Islet precursor cell (in vitro differentiated cells): ENCODE measurements around the gene ID2.

ENCODE experiments used
- DNase-seq: peaks from one replicate; pipeline ENCODE4 v3.0.0-alpha.2; 2018

ID2 gene

DNA sequence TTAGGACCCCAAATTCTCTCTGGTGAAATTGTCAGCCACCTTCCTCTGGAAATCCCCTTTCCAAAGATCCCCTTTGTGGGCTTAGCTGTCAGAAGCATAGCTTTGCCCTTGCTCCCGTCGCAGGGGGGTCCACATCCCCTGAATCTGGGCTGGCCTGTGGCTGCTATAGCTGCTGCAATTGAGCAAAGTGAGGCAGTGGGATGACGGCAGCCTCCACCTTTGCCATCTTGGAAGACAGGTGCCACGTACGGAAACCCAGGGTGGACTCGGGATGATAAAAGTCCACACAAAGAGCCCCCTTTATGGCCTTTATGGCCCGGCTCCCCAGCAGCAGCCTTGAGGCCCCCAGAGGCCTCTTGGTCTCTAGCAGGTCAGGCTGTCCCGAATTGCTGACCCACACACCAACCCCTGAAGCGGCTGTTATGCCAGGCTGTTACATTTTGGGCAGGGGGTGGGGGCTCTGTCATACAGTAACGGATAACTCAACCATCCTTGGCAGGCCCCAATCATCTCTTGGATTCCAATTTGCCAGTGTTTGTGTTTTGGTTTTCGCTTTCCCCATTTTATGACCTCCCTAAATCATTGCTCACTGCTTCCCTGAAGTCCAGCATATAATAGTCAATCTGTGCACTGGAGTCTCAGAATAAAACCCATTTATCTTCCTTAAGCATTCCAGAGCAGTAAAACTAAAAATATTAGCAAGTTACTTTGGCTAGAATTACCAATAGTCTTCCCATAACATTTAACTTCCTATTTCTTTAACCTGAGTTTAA lies 33.2 kb upstream of the ID2 start:
- DNase-seq = no peak

DNA sequence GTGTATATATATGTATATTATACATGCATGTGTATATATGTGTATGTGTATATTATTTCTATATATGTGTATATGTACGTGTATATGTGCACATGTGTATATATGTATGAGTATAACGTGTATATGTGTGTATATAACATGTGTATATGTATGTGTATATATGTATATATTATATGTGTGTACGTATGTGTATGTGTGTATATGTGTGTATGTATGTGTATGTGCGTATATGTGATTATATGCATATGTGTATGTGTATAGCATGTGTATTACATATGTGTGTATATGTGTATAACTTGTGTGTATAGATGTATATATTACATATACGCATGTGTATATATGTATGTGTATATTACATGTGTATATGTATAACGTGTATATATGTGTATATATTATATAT lies 32.1 kb upstream of the ID2 start:
- DNase-seq = no peak

DNA sequence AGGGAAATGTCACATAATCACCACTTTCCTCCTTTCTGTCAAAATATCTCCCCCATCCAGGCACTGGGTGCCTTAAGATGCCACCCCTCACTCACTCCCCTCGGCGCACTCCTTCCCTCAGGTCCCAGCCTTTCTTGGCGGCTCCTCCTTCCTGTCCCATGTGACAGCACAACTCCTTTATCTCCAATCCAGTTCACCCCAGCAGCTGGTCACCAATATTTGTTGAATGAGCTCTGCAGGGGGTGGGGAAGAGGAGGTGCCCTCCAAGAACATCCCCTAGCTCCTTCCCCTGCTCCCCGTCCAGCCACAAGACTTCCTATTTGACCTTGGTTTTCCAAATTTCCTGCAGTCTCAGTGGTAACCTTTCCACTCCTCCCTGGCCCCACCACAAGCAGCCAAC lies 31.6 kb upstream of the ID2 start:
- peak; percentile 34 for DNase-seq

DNA sequence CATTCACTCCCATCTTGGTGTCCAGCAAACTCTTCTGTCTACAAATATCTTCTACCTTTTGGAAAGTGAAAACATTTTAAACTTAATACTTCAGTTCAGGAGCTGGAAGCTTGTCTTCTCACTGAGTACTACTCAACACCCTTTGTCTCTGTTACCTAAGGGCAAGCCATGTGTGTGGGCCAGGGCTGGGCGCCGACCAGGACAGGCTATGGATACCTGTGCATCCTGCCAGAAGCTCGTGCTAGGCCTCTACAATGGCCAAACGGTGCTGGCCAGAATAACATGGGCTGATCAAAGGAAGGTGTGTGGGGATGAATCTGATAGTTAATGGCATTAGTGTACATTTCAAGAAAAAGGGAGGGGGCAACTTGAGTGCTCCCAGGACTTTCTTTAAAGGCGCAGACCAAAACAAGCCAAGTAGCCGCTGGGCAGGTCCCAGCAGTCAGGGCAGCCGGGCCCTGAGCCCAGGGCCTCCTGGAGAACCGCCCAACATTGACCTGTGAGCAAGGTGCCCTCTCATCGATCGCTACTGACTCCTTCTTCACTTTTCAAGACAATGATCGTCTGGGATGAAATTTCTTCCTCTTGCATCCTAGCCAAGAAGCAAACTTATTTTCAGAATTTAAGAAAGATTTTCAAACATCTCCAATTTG lies 29.0 kb upstream of the ID2 start:
- peak; percentile 44 for DNase-seq

DNA sequence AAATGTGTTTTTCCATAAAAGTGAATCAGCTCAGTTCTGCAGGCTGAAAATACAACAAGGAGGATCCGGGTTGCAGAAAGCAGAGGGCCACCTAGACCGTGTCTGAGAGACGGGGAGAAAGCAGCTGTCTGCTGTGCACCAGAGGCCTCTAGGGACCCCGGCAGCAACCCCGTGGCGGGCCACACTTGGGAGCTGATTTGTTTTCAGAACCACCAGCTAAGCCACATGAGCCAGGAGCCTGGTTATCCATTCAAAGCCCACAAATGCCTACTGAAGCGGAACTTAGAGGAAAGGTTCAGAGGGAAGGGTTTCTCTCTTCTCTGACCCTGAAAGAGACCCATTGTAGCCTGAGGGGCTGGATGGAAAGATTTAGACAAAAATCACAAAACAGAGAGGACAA lies 28.4 kb upstream of the ID2 start:
- DNase-seq = peak; percentile 45

DNA sequence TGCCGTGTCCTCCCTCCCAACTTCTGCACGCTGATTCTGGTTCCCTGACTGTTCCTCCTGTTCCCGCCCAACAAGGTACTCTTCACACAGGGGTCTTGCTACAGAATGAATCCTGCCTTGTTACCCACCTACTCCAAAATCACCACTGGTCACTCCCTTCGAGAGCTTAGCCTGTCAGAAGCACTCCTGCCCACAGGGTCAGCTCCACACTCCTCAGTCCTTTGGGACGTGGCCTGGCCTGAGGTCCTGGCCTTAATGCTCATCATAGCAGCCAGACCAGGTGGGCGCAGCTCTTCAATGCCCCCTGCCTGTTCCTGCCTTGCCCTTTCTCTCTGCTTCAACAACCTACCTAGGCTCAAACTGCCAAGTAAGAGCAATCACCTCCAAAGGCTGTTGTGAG lies 27.8 kb upstream of the ID2 start:
- DNase-seq = peak; percentile 35

DNA sequence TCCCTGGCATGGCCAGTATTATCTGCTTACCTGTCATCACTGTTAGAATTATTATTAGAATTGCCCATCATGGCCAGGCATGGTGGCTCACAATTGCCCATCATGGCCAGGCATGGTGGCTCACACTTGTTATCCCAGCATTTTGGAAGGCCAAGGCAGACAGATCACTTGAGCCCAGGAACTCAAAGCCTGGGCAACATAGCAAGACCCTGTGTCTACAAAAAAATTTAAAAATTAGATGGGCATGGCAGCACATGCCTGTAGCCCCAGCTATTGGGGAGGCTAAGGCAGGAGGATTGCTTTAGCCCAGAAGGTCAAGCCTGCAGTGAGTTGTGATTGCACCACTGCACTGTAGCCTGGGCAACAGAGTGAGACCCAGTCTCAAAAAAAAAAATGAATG lies 27.4 kb upstream of the ID2 start:
- DNase-seq = peak; percentile 25

DNA sequence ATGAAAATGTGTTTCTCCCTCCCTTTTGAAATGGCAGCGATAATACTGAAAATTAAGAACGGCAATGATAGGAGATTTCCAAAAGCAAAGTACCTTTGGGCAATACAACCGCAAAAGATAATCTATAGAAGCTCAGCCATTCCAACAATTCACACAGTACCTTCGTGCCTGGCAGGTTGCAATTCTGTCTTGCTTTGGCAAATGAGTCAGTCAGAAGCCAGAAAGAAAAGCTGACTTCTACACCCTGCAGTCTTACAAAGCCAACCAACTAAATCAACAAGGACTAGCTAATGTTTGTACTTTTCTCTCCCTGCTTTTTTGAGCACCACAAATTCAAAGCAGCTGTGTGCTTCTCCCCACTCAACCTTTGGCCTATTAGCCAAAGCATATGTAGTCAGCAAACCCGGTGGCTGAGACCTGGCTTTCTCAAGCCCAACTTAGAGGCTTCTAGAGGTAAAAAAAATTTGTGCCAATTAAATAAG lies 25.7 kb upstream of the ID2 start:
- DNase-seq = no peak

DNA sequence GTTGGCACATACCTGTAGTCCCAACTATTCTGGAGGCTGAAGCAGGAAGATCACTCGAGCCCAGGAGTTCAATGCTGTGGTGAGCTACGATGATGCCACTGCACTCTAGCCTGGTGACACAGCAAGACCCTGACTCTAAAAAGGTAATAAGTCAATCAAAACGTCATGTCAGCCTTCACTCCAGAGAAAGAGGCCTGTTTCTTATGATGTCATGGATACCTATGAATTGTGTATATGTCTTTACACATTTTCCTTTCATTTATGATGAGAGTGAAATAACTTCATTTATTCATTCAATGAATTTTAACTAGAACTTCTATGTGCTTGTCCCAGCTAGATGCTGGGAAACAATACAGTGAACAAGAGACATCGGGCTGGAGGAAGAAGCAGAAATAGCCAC lies 25.0 kb upstream of the ID2 start:
- no peak for DNase-seq

DNA sequence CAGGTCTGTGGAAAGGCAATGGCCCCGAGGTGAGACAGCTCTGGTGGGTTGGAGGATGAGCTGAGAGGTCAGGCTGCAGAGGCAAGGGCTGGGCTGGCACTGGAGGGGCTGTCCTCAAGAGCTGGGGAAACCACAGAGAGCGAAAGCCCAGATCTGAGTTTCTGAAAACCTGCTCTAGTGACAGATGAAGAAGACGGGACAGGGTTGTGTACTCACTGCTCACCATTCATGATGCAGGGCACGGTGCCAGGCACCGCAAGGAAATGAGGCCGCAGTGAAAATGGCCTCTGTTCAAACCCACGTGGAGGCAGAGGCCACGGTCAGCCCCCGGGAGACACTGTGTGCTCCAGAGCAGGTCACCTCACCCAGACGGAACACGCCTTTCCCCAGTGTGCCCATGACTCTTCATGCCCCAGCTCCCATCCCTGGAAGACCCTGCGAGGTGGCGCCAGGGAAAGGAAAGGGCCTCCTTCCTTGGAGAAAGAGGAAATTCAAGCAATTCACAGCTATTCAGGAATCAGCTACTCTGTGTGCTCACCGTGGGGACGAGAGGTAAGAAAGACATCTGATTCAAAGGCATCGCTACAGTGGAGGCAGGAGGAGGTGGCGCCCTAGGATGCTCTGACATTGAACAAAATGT lies 24.3 kb upstream of the ID2 start:
- DNase-seq = no peak

DNA sequence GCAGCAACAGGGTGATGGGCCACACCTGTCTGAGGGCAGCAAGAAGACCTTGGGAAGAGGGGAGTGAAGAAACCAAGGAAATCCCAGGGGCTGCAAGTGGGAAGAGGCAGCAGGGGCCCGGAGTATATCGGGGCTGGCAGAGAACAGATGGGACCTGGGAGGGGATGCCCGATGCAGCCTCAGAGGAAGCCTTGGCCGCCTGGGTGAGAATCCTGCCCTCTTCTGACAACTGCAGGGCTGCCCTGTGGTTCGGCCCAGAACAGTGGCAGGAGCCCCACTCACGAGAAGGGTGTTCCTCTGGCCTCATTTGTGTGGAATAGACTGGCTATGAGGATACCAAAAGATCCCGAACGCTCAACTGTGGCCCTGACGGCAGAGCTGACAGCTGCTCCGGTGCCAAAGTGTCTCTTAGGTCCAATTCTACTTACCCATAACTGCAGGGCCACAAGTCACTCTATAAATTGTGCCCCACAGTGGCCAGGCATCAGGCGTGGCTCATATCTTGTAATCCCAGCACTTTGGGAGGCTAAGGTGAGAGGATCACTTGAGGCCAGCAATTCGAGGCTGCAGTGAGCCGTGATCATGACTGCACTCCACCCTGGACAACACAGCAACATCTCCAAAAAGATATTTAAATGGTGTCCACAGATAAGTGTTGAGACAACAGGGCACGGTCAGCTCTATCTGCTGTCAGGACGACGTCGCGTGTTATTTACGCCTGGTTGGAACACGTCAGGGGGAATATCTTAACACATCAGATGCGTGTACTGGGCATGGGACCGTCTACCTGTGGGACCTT lies 23.6 kb upstream of the ID2 start:
- DNase-seq = no peak

DNA sequence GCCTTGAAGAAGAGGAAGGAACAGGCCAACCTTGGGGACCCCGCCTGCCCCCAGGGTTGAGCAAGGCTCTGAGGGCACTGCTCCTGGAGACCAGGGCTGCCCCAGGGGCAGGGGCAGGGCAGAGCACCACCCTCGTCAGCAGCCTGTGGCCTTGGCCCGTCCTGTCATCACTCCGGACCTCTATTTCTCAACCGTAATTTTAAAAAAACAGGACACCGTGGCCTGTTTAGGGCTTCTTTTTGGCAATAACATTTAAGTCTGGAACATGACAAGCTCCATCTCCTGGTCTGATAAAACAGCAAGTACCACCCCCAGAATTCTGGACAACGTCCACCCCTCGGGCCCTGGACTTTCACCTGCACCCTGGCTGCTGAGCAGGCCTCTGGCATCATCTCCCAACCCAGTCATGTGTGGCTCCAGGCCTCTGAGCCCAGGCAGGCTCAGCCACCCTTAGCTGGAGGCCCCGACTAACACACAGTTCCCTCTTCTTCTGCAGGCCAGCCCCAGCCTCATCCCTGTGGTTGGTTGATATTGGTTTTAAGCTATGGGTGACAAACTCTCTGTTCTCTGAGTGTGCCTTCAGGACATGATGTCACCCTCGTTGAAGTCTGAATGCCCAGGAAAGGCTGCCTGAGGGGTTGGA lies 22.6 kb upstream of the ID2 start:
- DNase-seq = peak; percentile 54

DNA sequence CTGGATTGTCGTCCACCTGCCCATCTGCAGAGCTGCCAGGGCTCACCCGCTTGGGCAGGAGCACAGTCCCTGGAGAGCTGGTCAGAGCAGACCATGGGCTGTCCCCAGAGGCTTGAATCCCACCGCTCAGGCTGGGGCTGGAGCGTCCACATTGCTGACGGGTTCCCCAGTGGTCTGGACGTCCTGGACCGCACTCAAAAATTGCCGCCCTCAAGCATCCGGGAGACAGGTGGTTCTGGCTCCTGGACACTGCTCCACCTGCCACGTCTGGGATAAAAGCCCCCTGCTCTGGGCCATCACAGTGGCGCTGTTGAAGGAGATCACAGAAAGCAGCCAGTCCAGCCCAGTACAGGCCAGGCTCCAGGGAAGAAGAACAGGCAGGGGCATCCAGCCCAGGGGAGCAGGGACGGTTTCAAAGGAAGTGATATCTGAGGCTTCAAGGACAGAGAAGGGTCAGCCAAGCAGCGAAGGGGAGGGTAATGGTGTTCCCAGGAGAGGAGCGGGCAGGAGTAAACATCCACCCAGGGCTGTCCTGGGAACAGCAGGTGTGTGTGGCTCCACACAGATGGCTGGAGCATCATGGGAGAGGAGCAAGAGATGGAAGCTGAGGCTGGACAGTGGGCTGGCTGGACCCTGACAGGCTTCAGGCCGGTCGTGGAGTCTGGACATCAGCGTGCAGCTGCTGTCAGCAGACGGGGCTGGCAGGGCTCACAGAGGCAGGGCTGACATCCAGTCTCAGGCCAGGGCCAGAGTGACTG lies 21.9 kb upstream of the ID2 start:
- peak; percentile 49 for DNase-seq

DNA sequence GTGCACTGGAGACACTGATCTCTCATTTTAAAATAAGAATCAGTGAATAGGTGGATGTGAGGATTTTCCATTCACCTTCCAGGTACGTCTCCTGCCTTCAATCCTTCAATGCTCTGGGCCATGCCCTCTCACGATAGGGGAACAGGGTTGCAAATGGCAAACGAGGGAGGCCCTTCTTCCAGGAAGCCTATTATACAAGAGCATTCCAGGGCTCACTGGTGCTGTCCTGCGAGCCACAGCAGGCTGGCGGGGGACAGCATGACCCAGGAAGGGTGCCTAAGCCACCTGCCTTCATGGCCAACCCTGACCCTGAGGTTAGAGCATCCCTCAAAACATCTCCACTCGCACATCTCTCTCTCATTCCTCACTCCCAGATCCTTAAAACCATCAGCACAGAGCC lies 20.6 kb upstream of the ID2 start:
- DNase-seq = peak; percentile 30

DNA sequence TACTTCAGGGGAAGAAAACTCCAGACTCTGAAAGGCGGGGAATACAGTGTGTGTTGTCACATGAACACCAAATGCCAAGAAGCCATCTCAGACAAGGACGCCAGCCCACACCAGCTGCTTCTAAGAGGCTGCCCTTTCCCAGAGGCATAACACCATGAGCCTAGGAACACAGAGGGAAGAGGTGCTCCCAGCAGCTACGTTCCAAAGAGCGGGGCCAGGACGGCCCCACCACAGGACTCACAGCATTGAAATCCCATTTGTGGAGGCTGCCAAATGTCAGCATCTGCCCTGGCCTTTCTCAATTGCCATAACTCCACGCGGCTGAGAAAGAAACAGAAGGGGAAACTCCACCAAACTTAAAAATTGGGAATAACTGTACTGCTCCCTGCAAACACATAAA lies 20.1 kb upstream of the ID2 start:
- DNase-seq = peak; percentile 51

DNA sequence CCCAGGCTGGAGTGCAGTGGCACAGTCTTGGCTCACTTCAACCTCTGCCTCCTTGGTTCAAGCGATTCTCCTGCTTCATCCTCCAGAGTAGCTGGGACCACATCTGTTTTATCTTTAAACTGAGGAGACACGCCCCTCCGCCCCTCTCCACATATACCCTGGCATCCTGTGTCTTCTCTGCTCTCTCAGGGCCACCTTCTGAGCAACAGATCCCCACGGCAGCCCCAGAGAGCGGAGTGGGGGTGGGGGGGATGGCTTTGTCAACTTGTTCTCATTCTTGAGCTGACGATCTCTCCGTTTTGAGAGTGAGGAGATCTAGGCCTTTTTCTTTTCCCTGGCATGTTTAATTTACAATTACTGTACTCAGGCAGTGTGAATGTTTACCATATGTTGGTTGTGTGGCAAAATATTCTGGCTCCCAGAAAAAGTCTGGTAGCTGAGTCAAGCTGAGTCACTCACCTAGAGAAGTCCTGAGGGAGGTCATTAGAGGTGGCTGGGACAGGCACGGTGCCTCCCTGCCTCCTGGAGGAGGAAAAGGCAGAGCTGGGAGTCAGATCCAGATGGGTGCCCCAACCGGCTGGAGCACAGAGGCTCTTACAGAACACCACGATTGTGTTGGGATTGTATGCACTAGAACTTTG lies 19.5 kb upstream of the ID2 start:
- peak; percentile 86 for DNase-seq

DNA sequence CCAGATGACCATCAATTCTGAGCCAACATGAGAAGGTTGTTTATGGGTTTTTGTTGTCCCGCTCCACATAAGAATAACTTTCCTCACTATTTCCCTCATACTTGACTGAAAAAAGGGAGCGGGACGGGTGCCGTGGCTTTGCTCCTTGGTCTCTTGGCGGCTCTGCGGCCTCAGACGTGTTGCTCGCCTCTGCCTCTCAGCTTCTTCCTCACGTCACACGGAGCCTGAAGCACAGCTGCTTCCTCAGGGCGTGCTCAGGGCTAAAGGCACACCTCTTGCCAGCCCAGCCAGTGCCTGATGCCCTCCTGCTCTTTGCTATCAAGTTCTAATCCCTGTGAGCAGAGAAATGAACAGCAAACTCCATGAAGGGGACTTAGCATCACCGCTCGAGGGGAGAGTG lies 17.9 kb upstream of the ID2 start:
- no peak for DNase-seq

DNA sequence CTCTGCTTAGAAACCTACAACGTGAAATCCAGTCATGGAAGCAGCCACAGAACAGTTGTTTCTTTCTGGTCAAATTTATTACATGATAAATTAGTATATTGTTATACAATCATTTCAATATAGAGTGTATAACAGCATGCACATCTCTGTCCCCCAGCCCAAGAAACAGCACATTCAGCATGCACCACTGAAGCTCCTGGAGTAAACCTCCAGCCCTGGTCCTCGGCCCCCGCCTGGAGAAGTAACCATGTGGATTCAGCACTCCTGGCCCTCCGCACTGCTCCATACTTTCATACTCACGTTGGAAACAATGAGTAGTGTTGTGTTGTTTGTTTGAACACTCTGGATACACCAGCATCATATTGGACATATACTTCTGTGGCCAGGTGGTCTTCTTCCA lies 15.3 kb upstream of the ID2 start:
- DNase-seq = no peak

DNA sequence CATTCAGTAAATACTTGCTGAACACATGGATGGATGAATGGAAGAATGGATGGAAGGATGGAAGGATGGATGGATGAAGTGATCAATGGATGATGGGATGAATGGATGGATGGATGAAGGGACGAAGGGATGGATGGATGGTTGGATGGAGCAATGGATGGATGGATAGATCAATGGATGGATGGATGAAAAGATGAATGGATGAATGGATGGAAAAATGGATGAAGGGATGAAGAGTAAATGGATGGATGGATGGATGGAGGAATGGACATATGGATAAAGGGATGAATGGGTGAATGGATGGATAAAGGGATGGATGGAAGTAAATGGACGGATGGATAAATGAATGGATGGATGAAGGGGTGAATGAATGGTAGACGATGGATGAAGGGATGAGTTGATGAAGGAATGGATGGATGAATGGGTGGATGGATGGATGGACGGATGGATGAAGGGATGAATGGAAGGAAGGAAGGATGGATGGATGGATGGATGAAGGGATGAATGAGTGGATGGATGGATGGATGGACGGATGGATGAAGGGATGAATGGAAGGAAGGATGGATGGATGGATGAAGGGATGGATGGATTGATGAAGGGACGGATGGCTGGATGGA lies 13.9 kb upstream of the ID2 start:
- no peak for DNase-seq

DNA sequence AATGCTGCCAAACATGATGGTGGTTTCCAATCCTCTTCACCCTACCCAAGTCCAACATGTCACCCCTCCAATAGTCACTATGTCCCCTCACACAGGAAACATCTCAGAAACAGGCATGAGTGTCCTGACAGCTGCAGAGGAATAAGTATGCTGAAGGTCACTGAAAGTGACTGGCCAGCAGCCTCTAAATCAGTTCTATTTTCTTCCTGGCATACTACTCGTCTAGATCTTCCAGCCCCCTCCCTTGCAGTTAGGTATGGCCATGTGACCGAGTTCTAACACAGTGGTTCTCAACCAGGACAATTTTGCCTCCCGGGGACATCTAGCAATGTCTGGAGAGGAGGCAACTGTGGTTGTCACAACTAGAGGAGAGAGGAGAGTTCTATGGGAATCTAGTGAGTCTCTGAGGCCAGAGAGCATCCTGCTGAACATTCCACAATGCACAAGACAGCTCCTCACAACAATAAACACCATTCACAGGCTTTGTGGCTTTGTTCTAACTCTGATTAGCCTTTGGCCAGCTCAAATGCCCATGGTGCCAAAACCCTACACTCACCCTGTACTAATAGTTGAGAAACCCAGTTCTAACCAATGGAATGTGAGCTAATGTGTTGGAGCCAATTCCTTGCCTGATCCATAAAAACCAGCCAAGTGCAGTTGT lies 12.6 kb upstream of the ID2 start:
- DNase-seq = no peak

DNA sequence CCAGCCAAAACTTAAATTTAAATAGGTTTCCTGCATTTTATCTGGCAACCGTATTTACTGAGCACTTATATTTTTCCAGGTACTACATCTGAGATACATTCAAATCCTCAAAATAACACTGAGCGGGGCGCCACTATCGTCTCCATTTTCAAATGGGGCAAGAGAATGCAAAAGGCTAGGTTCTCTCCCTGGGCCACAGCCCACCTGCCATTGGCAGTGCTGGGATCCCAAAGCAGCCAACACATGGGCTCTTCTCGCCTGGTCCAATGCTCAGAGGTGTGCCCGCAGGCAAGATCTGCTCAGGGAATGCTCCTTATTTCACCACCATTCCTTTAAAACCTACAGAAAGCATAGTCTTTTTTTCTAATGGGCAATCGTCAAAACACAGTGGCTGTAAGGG lies 11.3 kb upstream of the ID2 start:
- peak; percentile 38 for DNase-seq
